ENCODE measurements around the gene SETBP1. TPM values are rescaled to one million over a fixed set of nuclear protein-coding genes. Genes with fewer than 3 reads are reported as not detected.

The SETBP1 gene
- polyA plus RNA-seq, 1 experiment = 0.71 TPM

DNA sequence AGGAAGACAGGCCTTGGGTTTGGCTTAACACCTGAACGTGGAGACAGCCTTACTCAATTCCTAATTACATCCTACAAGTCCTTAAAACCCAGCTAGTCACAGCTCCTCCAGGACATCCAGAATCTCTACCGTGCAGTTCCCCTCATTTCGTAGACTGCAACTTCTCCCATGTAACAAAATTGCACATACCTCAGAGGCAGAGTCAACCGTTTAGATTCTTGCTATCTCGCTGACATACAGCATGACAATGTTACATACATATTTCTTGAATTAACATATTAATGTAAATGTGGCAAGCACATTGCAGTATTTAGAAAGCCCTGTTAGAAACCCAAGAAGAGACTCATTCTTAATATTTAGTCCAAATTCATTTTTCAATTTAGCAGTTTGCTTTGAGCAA lies 358.7 kb downstream of the SETBP1 start:
- no peak overlapping the region for H3K27ac ChIP-seq (ENCODE audit: low read depth, low read length)
- no peak overlapping the region for H3K4me3 ChIP-seq (ENCODE audit: low read depth, low read length)
- no peak for DNase-seq (ENCODE audit: low read depth, low spot score)
- TF ChIP-seq, protein P1, sequence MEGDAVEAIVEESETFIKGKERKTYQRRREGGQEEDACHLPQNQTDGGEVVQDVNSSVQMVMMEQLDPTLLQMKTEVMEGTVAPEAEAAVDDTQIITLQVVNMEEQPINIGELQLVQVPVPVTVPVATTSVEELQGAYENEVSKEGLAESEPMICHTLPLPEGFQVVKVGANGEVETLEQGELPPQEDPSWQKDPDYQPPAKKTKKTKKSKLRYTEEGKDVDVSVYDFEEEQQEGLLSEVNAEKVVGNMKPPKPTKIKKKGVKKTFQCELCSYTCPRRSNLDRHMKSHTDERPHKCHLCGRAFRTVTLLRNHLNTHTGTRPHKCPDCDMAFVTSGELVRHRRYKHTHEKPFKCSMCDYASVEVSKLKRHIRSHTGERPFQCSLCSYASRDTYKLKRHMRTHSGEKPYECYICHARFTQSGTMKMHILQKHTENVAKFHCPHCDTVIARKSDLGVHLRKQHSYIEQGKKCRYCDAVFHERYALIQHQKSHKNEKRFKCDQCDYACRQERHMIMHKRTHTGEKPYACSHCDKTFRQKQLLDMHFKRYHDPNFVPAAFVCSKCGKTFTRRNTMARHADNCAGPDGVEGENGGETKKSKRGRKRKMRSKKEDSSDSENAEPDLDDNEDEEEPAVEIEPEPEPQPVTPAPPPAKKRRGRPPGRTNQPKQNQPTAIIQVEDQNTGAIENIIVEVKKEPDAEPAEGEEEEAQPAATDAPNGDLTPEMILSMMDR (IDR thresholded peaks at IDR 0.05; ENCODE audit: low read depth, low read length) = no peak
- no peaks in the 10 kb centered on the region for H3K27me3 ChIP-seq (ENCODE audit: control insufficient read depth, insufficient read depth, low read length)
- CTCF ChIA-PET = no interaction called here
- POLR2A ChIA-PET = no interaction called here
- no peaks in the 10 kb centered on the region for H3K9me3 ChIP-seq (ENCODE audit: control insufficient read depth, insufficient read depth, low read length)

DNA sequence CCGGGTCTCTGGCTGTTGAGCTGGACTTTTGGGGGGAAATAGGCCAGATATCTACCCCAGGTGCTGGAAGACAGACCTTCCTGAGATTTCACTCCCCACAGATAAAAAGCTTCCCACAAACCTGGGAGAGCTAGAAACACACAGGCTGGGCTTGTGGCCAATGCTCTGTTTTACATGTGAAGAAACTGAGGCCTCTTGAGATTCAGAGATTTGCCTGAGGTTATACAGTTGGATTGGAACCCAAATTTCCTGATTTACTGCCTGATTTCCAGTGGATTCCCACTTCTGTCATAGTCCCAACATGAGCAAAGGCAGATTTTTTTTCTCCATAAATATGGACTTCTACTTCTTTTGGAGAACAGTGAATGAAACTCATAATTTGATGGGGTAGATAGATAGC lies 360.2 kb downstream of the SETBP1 start:
- Histone ChIP-seq H3K27me3 (ENCODE audit: control insufficient read depth, insufficient read depth, low read length) (no peaks in the 10 kb centered on the region), H3K27ac (ENCODE audit: low read depth, low read length) (no peak overlapping the region), H3K9me3 (ENCODE audit: control insufficient read depth, insufficient read depth, low read length) (no peaks in the 10 kb centered on the region), H3K4me3 (ENCODE audit: low read depth, low read length) (no peak overlapping the region)
- DNase-seq (ENCODE audit: low read depth, low spot score) = no peak
- TF ChIP-seq, protein P1 (IDR thresholded peaks at IDR 0.05; ENCODE audit: low read depth, low read length) = no peak
- ChIA-PET CTCF (no interaction called here), POLR2A (no interaction called here)

DNA sequence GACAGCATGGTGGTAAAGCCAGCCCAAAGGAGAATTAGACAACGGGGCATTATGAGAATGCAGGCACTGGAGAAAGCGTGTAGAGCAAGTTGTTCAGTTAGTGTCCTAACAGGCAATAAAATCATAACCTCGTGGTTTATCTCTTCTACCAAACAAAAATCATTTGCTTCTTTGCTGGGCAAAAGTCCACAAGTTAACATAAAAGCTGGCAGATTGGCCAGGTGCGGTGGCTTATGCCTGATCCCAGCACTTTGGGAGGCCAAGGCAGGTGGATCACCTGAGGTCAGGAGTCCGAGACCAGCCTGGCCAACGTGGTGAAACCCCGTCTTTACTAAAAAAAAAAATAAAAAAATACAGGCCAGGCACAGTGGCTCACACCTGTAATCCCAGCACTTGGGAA lies 364.1 kb downstream of the SETBP1 start:
- Histone ChIP-seq H3K27me3 (ENCODE audit: control insufficient read depth, insufficient read depth, low read length) (no peaks in the 10 kb centered on the region), H3K9me3 (ENCODE audit: control insufficient read depth, insufficient read depth, low read length) (no peaks in the 10 kb centered on the region), H3K4me3 (ENCODE audit: low read depth, low read length) (no peak overlapping the region), H3K27ac (ENCODE audit: low read depth, low read length) (no peak overlapping the region)
- TF ChIP-seq, protein P1 (IDR thresholded peaks at IDR 0.05; ENCODE audit: low read depth, low read length) = no peak
- no peak for DNase-seq (ENCODE audit: low read depth, low spot score)
- ChIA-PET POLR2A (no interaction called here), CTCF (interaction anchor here (1.1 kb wide), 1 partner anchor 168 kb away, joined by 4 read pairs; no protein-coding TSS in a partner anchor)

DNA sequence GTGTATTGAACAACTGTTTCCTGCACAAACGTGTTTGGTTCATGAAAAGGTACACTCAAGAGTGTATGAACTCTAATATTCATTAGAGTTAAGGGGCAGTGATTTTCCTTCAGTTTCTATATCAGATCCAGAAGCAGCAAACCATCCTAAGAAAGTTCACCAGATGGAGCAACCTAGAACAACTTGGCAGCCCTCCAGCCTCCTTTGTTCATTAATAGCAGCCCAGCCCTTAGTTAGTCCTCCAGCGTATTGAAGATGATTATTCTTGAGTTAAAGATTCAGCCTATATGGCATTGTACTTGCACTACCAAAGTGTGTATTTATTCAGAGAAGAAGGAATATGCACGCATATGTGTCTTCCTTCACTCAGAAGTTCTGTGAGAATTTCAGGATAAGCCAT lies 365.5 kb downstream of the SETBP1 start:
- ChIA-PET CTCF (no interaction called here), POLR2A (no interaction called here)
- Histone ChIP-seq H3K4me3 (ENCODE audit: low read depth, low read length) (no peak overlapping the region), H3K27ac (ENCODE audit: low read depth, low read length) (no peak overlapping the region), H3K27me3 (ENCODE audit: control insufficient read depth, insufficient read depth, low read length) (no peaks in the 10 kb centered on the region), H3K9me3 (ENCODE audit: control insufficient read depth, insufficient read depth, low read length) (no peaks in the 10 kb centered on the region)
- TF ChIP-seq, protein P1 (IDR thresholded peaks at IDR 0.05; ENCODE audit: low read depth, low read length) = no peak
- DNase-seq (ENCODE audit: low read depth, low spot score) = no peak

DNA sequence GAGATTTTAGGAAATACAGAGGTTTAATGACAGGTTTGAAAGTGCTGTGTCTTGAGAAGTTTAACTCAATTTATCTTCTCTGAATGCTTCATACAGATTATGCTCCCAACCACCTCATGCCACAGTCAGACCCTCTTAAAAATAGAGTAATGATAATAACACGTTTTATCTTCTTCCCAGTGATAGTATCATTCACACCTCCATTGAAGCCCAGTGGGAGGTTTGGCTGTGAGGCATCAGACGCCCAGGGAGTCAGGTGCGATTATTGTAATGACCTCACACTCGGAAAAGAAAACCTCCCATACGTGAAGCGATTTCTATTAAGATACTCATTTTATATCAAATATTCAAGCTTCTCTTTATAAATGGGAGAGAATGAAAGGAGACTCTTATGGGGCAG lies 366.3 kb downstream of the SETBP1 start:
- ChIA-PET POLR2A (no interaction called here), CTCF (no interaction called here)
- Histone ChIP-seq H3K27me3 (ENCODE audit: control insufficient read depth, insufficient read depth, low read length) (no peaks in the 10 kb centered on the region), H3K9me3 (ENCODE audit: control insufficient read depth, insufficient read depth, low read length) (no peaks in the 10 kb centered on the region), H3K27ac (ENCODE audit: low read depth, low read length) (no peak overlapping the region), H3K4me3 (ENCODE audit: low read depth, low read length) (no peak overlapping the region)
- no peak for DNase-seq (ENCODE audit: low read depth, low spot score)
- TF ChIP-seq, protein P1 (IDR thresholded peaks at IDR 0.05; ENCODE audit: low read depth, low read length) = no peak

Measured in AG04450 (cell line).